ENCODE measurements around the gene CITED4.

CITED4 gene

GRCh38 chr1:40862008-40862863 lies at the start of gene CITED4:
Gene CITED4, minus strand, starts transcription at chr1:40862363. Its CDS starts 236 bp downstream, at chr1:40862127.
- peaks cover 2% of the 10 kb centered on the region for H3K36me3 Mint-ChIP-seq (ENCODE audit: low read depth)
- peak within 1 kb of the TSS; percentile 86 for H3K4me3 Mint-ChIP-seq
- peak within 1 kb of the TSS; percentile 95 for H3K27ac Mint-ChIP-seq
- no peaks in the 10 kb centered on the region for H3K9me3 Mint-ChIP-seq
- H3K27me3 Mint-ChIP-seq (ENCODE audit: low read depth): peaks cover 27% of the 10 kb centered on the region
- H3K4me1 Mint-ChIP-seq (ENCODE audit: low read depth): peaks cover 15% of the 10 kb centered on the region

- no peak overlapping the region for H3K4me3 Mint-ChIP-seq
- H3K27ac Mint-ChIP-seq: no peak overlapping the region
- peaks cover 6% of the 10 kb centered on the region for H3K27me3 Mint-ChIP-seq (ENCODE audit: low read depth)
- no peaks in the 10 kb centered on the region for H3K4me1 Mint-ChIP-seq (ENCODE audit: low read depth)
- no peaks in the 10 kb centered on the region for H3K9me3 Mint-ChIP-seq
- H3K36me3 Mint-ChIP-seq (ENCODE audit: low read depth): no peaks in the 10 kb centered on the region
These were observed 48.9 kb upstream of the CITED4 start for GRCh38 chr1:40911105-40911504.

- Mint-ChIP-seq H3K36me3 (ENCODE audit: low read depth) (no peaks in the 10 kb centered on the region), H3K4me1 (ENCODE audit: low read depth) (no peaks in the 10 kb centered on the region)
These were observed 47.1 kb upstream of the CITED4 start for GRCh38 chr1:40909281-40909680.

GRCh38 chr1:40908350-40908749 lies 46.2 kb upstream of the CITED4 start:
- no peak overlapping the region for H3K27ac Mint-ChIP-seq
- H3K27me3 Mint-ChIP-seq (ENCODE audit: low read depth): peaks cover 16% of the 10 kb centered on the region
- no peaks in the 10 kb centered on the region for H3K4me1 Mint-ChIP-seq (ENCODE audit: low read depth)
- H3K9me3 Mint-ChIP-seq: no peaks in the 10 kb centered on the region
- no peak overlapping the region for H3K4me3 Mint-ChIP-seq
- no peaks in the 10 kb centered on the region for H3K36me3 Mint-ChIP-seq (ENCODE audit: low read depth)

More at GRCh38 chr1:40909281-40909680, 47.1 kb upstream of the CITED4 start:
- no peak overlapping the region for H3K4me3 Mint-ChIP-seq
- peaks cover 12% of the 10 kb centered on the region for H3K27me3 Mint-ChIP-seq (ENCODE audit: low read depth)
- no peak overlapping the region for H3K27ac Mint-ChIP-seq
- H3K9me3 Mint-ChIP-seq: no peaks in the 10 kb centered on the region

GRCh38 chr1:40907899-40908298 lies 45.7 kb upstream of the CITED4 start:
- Mint-ChIP-seq H3K9me3 (no peaks in the 10 kb centered on the region), H3K4me1 (ENCODE audit: low read depth) (no peaks in the 10 kb centered on the region), H3K27me3 (ENCODE audit: low read depth) (peaks cover 19% of the 10 kb centered on the region), H3K36me3 (ENCODE audit: low read depth) (no peaks in the 10 kb centered on the region), H3K4me3 (no peak overlapping the region), H3K27ac (no peak overlapping the region)

- no peaks in the 10 kb centered on the region for H3K36me3 Mint-ChIP-seq (ENCODE audit: low read depth)
- H3K4me1 Mint-ChIP-seq (ENCODE audit: low read depth): no peaks in the 10 kb centered on the region
- no peak overlapping the region for H3K4me3 Mint-ChIP-seq
- H3K9me3 Mint-ChIP-seq: no peaks in the 10 kb centered on the region
- no peak overlapping the region for H3K27ac Mint-ChIP-seq
- peaks cover 19% of the 10 kb centered on the region for H3K27me3 Mint-ChIP-seq (ENCODE audit: low read depth)
These were observed 44.7 kb upstream of the CITED4 start for GRCh38 chr1:40906781-40907400.

- Mint-ChIP-seq H3K36me3 (ENCODE audit: low read depth) (no peaks in the 10 kb centered on the region), H3K4me3 (no peak overlapping the region), H3K27me3 (ENCODE audit: low read depth) (peaks cover 19% of the 10 kb centered on the region), H3K4me1 (ENCODE audit: low read depth) (no peaks in the 10 kb centered on the region), H3K27ac (no peak overlapping the region), H3K9me3 (no peaks in the 10 kb centered on the region)
These were observed 42.9 kb upstream of the CITED4 start for GRCh38 chr1:40905061-40905460.

GRCh38 chr1:40903106-40903505 lies 40.9 kb upstream of the CITED4 start:
- H3K36me3 Mint-ChIP-seq (ENCODE audit: low read depth): no peaks in the 10 kb centered on the region
- no peaks in the 10 kb centered on the region for H3K9me3 Mint-ChIP-seq
- no peaks in the 10 kb centered on the region for H3K4me1 Mint-ChIP-seq (ENCODE audit: low read depth)
- no peak overlapping the region for H3K27ac Mint-ChIP-seq
- H3K27me3 Mint-ChIP-seq (ENCODE audit: low read depth): peaks cover 14% of the 10 kb centered on the region
- no peak overlapping the region for H3K4me3 Mint-ChIP-seq

- no peak overlapping the region for H3K27ac Mint-ChIP-seq
- H3K27me3 Mint-ChIP-seq (ENCODE audit: low read depth): peaks cover 13% of the 10 kb centered on the region
- H3K9me3 Mint-ChIP-seq: no peaks in the 10 kb centered on the region
- H3K4me1 Mint-ChIP-seq (ENCODE audit: low read depth): no peaks in the 10 kb centered on the region
- H3K4me3 Mint-ChIP-seq: no peak overlapping the region
- no peaks in the 10 kb centered on the region for H3K36me3 Mint-ChIP-seq (ENCODE audit: low read depth)
These were observed 40.0 kb upstream of the CITED4 start for GRCh38 chr1:40901886-40902852.

GRCh38 chr1:40899230-40899870 lies 37.2 kb upstream of the CITED4 start:
- H3K27me3 Mint-ChIP-seq (ENCODE audit: low read depth): peaks cover 7% of the 10 kb centered on the region
- H3K4me3 Mint-ChIP-seq: no peak overlapping the region
- no peak overlapping the region for H3K27ac Mint-ChIP-seq
- no peaks in the 10 kb centered on the region for H3K4me1 Mint-ChIP-seq (ENCODE audit: low read depth)
- H3K36me3 Mint-ChIP-seq (ENCODE audit: low read depth): no peaks in the 10 kb centered on the region
- peaks cover 11% of the 10 kb centered on the region for H3K9me3 Mint-ChIP-seq

GRCh38 chr1:40898431-40898901 lies 36.3 kb upstream of the CITED4 start:
- Mint-ChIP-seq H3K27me3 (ENCODE audit: low read depth) (peaks cover 4% of the 10 kb centered on the region), H3K4me1 (ENCODE audit: low read depth) (no peaks in the 10 kb centered on the region), H3K27ac (no peak overlapping the region), H3K9me3 (peaks cover 19% of the 10 kb centered on the region), H3K36me3 (ENCODE audit: low read depth) (peaks cover 2% of the 10 kb centered on the region), H3K4me3 (no peak overlapping the region)

- H3K27me3 Mint-ChIP-seq (ENCODE audit: low read depth): no peaks in the 10 kb centered on the region
- no peak overlapping the region for H3K27ac Mint-ChIP-seq
- H3K9me3 Mint-ChIP-seq: peaks cover 23% of the 10 kb centered on the region
- H3K4me3 Mint-ChIP-seq: no peak overlapping the region
- no peaks in the 10 kb centered on the region for H3K4me1 Mint-ChIP-seq (ENCODE audit: low read depth)
- H3K36me3 Mint-ChIP-seq (ENCODE audit: low read depth): peaks cover 3% of the 10 kb centered on the region
These were observed 35.4 kb upstream of the CITED4 start for GRCh38 chr1:40897513-40897912.

- H3K4me1 Mint-ChIP-seq (ENCODE audit: low read depth): no peaks in the 10 kb centered on the region
- no peak overlapping the region for H3K4me3 Mint-ChIP-seq
- peaks cover 3% of the 10 kb centered on the region for H3K36me3 Mint-ChIP-seq (ENCODE audit: low read depth)
- peaks cover 23% of the 10 kb centered on the region for H3K9me3 Mint-ChIP-seq
- no peak overlapping the region for H3K27ac Mint-ChIP-seq
- H3K27me3 Mint-ChIP-seq (ENCODE audit: low read depth): no peaks in the 10 kb centered on the region
These were observed 34.3 kb upstream of the CITED4 start for GRCh38 chr1:40896482-40896881.

- peaks cover 23% of the 10 kb centered on the region for H3K9me3 Mint-ChIP-seq
These were observed 33.4 kb upstream of the CITED4 start for GRCh38 chr1:40895601-40896000.

More at GRCh38 chr1:40895601-40896000, 33.4 kb upstream of the CITED4 start:
- Mint-ChIP-seq H3K27me3 (ENCODE audit: low read depth) (peaks cover under 1% of the 10 kb centered on the region), H3K36me3 (ENCODE audit: low read depth) (peaks cover 3% of the 10 kb centered on the region), H3K4me3 (no peak overlapping the region), H3K27ac (no peak overlapping the region), H3K4me1 (ENCODE audit: low read depth) (no peaks in the 10 kb centered on the region)

Measured in T-helper 1 cell treated with Interleukin-12 subunit alpha and Interleukin-12 subunit beta and Interleukin-4 antibody, amounts not matched to agents 30 μg/mL and 1 μg/mL, for 36 hours (primary cell).